Gastrocnemius medialis (tissue), 4 donors: ENCODE data around the gene CYP4F22.

Experiments used
- CTCF ChIP-seq, 5 experiments: fragments of 450-650 bp in 3 of 5; fragments of 200-600 bp in 2 of 5; sonication (generic) in 2 of 5; IDR thresholded peaks in 4 of 5; conservative IDR thresholded peaks in 1 of 5; 1 replicate in 4 of 5; 2 replicates in 1 of 5; pipeline ENCODE4 v1.5.1; 2016 to 2019; ENCODE audit warnings: antibody characterized with exemption in 5 of 5, mild to moderate bottlenecking in 3 of 5, moderate library complexity in 3 of 5
- POLR2A ChIP-seq, 2 donors: fragments of 450-650 bp; IDR thresholded peaks; one replicate each; pipeline ENCODE4 v1.6.1; 2017; ENCODE audit warnings: antibody characterized with exemption in 2 of 2, mild to moderate bottlenecking in 2 of 2, moderate library complexity in 2 of 2

- TF ChIP-seq CTCF (IDR thresholded peaks at IDR 0.05 in 4 of 5, conservative IDR thresholded peaks at IDR 0.05 in 1 of 5) = no peak
- no peak for TF ChIP-seq POLR2A (IDR thresholded peaks at IDR 0.05)
These were observed 79.3 kb downstream of the CYP4F22 start for GRCh38 chr19:15587663-15588062.
